Measurements from ENCODE around the gene C12orf54.
"Not testable (repeated sequence)": the region's sequence is repeated elsewhere in the genome, so short reads cannot be mapped to it uniquely, and the experiment has no call there.

Gene C12orf54

GRCh38 chr12:48489012-48489411 lies 6.7 kb downstream of the C12orf54 start:
- Histone ChIP-seq H3K4me1 (ENCODE audit: low read length) (no peaks in the 10 kb centered on the region), H4K20me1 (ENCODE audit: insufficient read depth, low read length) (no peaks in the 10 kb centered on the region), H3K9ac (ENCODE audit: low read length) (no peak overlapping the region), H3K9me2 (replicated peaks; ENCODE audit: insufficient read depth, low read length) (no peaks in the 10 kb centered on the region), H2AFZ (ENCODE audit: low read length) (no peak overlapping the region), H3K27ac (ENCODE audit: low read length) (no peak overlapping the region), H3K4me3 (ENCODE audit: low read length) (no peak overlapping the region), H3K79me2 (ENCODE audit: low read length) (no peaks in the 10 kb centered on the region), H3K9me3 (replicated peaks; ENCODE audit: insufficient read depth, low read length) (no peaks in the 10 kb centered on the region), H3K36me3 (replicated peaks; ENCODE audit: insufficient read depth, low read length) (no peaks in the 10 kb centered on the region), H3K4me2 (ENCODE audit: low read depth, low read length) (no peak overlapping the region), H3F3A (ENCODE audit: insufficient read depth, low read length) (no peaks in the 10 kb centered on the region), H3K27me3 (replicated peaks; ENCODE audit: insufficient read depth, low read length) (no peaks in the 10 kb centered on the region)
- no peak for DNase-seq
- TF ChIP-seq EZH2phosphoT487 (IDR thresholded peaks at IDR 0.05; ENCODE audit: low read length): no peak
- TF ChIP-seq EZH2 (optimal IDR thresholded peaks at IDR 0.05; ENCODE audit: low read depth, low read length): no peak
- TF ChIP-seq, protein P1, sequence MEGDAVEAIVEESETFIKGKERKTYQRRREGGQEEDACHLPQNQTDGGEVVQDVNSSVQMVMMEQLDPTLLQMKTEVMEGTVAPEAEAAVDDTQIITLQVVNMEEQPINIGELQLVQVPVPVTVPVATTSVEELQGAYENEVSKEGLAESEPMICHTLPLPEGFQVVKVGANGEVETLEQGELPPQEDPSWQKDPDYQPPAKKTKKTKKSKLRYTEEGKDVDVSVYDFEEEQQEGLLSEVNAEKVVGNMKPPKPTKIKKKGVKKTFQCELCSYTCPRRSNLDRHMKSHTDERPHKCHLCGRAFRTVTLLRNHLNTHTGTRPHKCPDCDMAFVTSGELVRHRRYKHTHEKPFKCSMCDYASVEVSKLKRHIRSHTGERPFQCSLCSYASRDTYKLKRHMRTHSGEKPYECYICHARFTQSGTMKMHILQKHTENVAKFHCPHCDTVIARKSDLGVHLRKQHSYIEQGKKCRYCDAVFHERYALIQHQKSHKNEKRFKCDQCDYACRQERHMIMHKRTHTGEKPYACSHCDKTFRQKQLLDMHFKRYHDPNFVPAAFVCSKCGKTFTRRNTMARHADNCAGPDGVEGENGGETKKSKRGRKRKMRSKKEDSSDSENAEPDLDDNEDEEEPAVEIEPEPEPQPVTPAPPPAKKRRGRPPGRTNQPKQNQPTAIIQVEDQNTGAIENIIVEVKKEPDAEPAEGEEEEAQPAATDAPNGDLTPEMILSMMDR (IDR thresholded peaks at IDR 0.05; ENCODE audit: low read length): no peak

GRCh38 chr12:48489456-48489855 lies 7.2 kb downstream of the C12orf54 start:
- H3K9me3 ChIP-seq (replicated peaks; ENCODE audit: insufficient read depth, low read length); H3K4me1 ChIP-seq (ENCODE audit: low read length); DNase-seq; H3K4me3 ChIP-seq (ENCODE audit: low read length); H3K9me2 ChIP-seq (replicated peaks; ENCODE audit: insufficient read depth, low read length); H3F3A ChIP-seq (ENCODE audit: insufficient read depth, low read length); H3K79me2 ChIP-seq (ENCODE audit: low read length); H2AFZ ChIP-seq (ENCODE audit: low read length); H3K4me2 ChIP-seq (ENCODE audit: low read depth, low read length); H3K9ac ChIP-seq (ENCODE audit: low read length); H3K36me3 ChIP-seq (replicated peaks; ENCODE audit: insufficient read depth, low read length); H4K20me1 ChIP-seq (ENCODE audit: insufficient read depth, low read length); H3K27ac ChIP-seq (ENCODE audit: low read length); H3K27me3 ChIP-seq (replicated peaks; ENCODE audit: insufficient read depth, low read length): not testable (repeated sequence)

DNA sequence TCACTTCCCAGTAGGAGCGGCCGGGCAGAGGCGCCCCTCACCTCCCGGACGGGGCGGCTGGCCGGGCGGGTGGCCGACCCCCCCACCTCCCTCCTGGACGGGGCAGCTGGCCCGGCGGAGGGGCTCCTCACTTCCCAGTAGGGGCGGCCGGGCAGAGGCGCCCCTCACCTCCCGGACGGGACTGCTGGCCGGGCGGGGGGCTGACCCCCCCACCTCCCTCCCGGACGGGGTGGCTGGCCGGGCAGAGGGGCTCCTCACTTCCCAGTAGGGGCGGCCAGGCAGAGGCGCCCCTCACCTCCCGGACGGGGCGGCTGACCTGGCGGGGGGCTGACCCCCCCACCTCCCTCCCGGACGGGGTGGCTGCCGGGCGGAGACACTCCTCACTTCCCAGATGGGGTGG lies 18.0 kb downstream of the C12orf54 start:
- H3K9me3 ChIP-seq (replicated peaks; ENCODE audit: insufficient read depth, low read length); H3K9ac ChIP-seq (ENCODE audit: low read length); H3K36me3 ChIP-seq (replicated peaks; ENCODE audit: insufficient read depth, low read length); DNase-seq; H3K4me2 ChIP-seq (ENCODE audit: low read depth, low read length); H2AFZ ChIP-seq (ENCODE audit: low read length); H4K20me1 ChIP-seq (ENCODE audit: insufficient read depth, low read length); H3K9me2 ChIP-seq (replicated peaks; ENCODE audit: insufficient read depth, low read length); H3K27ac ChIP-seq (ENCODE audit: low read length); H3K27me3 ChIP-seq (replicated peaks; ENCODE audit: insufficient read depth, low read length); H3K4me1 ChIP-seq (ENCODE audit: low read length); H3F3A ChIP-seq (ENCODE audit: insufficient read depth, low read length); H3K79me2 ChIP-seq (ENCODE audit: low read length); H3K4me3 ChIP-seq (ENCODE audit: low read length): not testable (repeated sequence)

DNA sequence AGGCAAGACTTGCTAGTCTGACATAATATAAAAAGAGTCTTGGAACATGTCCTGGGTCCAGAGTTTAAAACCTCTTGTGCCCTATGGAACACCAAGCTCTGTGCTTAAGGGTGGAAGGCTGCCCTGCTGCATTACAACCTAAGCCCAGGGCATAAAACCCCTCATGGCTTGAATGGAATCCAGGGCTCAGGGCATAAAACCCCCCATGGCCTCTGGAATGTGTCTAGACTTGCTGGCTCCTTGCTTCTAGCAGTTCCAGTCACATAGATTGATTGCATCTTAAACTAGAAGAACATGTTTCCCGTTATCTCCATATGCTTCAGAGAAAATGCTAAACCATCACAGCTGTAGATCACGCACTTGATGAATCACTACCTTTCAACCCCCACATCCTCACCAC lies 24.5 kb downstream of the C12orf54 start:
- DNase-seq; H3F3A ChIP-seq (ENCODE audit: insufficient read depth, low read length); H3K79me2 ChIP-seq (ENCODE audit: low read length); H3K9me3 ChIP-seq (replicated peaks; ENCODE audit: insufficient read depth, low read length); H3K27ac ChIP-seq (ENCODE audit: low read length); H3K4me1 ChIP-seq (ENCODE audit: low read length); H2AFZ ChIP-seq (ENCODE audit: low read length); H3K4me3 ChIP-seq (ENCODE audit: low read length); H3K9ac ChIP-seq (ENCODE audit: low read length); H3K27me3 ChIP-seq (replicated peaks; ENCODE audit: insufficient read depth, low read length); H4K20me1 ChIP-seq (ENCODE audit: insufficient read depth, low read length); H3K36me3 ChIP-seq (replicated peaks; ENCODE audit: insufficient read depth, low read length); H3K9me2 ChIP-seq (replicated peaks; ENCODE audit: insufficient read depth, low read length); H3K4me2 ChIP-seq (ENCODE audit: low read depth, low read length): not testable (repeated sequence)

DNA sequence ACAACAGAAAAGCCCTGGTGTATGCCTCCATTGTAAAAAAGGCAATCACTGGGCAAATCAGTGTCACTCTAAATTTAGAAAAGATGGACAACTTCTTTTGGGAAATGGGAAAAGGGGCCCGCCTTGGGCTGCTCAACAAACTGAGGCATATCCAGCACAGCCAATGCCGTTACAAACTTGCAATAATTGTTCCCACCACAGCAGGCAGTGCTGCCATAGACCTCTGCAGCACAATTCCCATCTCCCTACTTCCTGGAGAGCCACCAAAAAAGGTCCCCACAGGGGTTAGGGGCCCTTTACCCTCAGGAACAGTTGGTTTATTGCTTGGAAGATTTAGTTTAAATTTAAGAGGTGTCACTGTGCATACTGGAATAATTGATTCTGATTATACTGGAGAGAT lies 26.7 kb downstream of the C12orf54 start:
- no peak overlapping the region for H3K27ac ChIP-seq (ENCODE audit: low read length)
- no peaks in the 10 kb centered on the region for H3K79me2 ChIP-seq (ENCODE audit: low read length)
- H3K4me1 ChIP-seq (ENCODE audit: low read length): peaks cover 5% of the 10 kb centered on the region; the same call in 1 of the 2 replicates
- no peaks in the 10 kb centered on the region for H3F3A ChIP-seq (ENCODE audit: insufficient read depth, low read length)
- no peaks in the 10 kb centered on the region for H3K27me3 ChIP-seq (replicated peaks; ENCODE audit: insufficient read depth, low read length)
- no peaks in the 10 kb centered on the region for H3K9me2 ChIP-seq (replicated peaks; ENCODE audit: insufficient read depth, low read length)
- no peaks in the 10 kb centered on the region for H4K20me1 ChIP-seq (ENCODE audit: insufficient read depth, low read length)
- H3K36me3 ChIP-seq (replicated peaks; ENCODE audit: insufficient read depth, low read length): no peaks in the 10 kb centered on the region
- H3K9me3 ChIP-seq (replicated peaks; ENCODE audit: insufficient read depth, low read length): no peaks in the 10 kb centered on the region
- H2AFZ ChIP-seq (ENCODE audit: low read length): no peak overlapping the region
- H3K4me2 ChIP-seq (ENCODE audit: low read depth, low read length): no peak overlapping the region
- H3K4me3 ChIP-seq (ENCODE audit: low read length): no peak overlapping the region
- no peak for DNase-seq
- H3K9ac ChIP-seq (ENCODE audit: low read length): no peak overlapping the region
- TF ChIP-seq EZH2phosphoT487 (IDR thresholded peaks at IDR 0.05; ENCODE audit: low read length) (no peak), EZH2 (optimal IDR thresholded peaks at IDR 0.05; ENCODE audit: low read depth, low read length) (no peak)
- TF ChIP-seq, protein P1 (IDR thresholded peaks at IDR 0.05; ENCODE audit: low read length): no peak
